HG02943 (cell line): Measurements from ENCODE around the gene EVA1B.

Source experiments
- ATAC-seq: cut with Tn5 transposase; IDR thresholded peaks from one replicate; pipeline ENCODE4 v1.9.1; 2021; ENCODE audit warnings: mild to moderate bottlenecking, low read depth, moderate library complexity; ENCODE audit not compliant: unreplicated experiment

Gene EVA1B

DNA sequence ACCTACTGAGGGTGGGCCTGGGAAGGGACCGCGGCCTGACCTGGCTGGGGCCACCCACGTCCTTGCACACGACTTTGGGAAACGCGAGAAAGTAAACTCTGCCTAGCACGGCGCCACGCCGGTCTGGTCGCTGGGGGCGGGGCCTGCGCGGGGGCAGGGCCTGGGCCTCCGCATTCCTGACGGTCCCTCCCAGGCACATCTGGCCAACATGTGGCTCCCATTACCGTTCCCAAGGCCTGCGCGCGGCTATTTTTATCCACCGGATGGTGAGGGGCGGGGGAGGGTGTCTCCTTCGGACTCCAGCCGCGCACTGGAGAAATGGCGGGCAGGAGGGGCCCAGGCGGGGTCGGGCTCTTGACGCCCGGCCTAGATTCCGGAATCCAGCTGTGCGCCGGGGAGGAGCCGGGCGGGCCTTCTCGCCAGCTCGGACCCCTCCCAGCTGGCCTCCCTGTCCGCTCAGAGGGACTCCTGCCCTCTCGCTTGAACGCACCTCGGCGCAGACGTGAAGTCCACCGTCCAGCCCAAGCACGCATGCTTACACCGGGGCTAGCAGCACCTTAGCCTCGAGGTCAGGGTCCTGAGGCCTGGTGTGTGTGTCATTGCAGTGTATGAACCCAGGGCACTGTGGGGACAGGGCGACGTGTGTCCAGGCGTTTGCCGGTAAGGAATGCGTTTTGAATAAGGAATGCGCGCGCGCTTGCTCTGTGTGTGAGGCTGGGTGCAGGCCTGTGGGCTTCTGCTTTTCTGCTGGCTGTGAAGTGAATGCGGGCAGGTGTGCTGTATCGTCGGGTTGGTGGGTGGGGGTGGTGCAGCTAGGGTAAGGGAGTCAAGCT lies 2.1 kb downstream of the EVA1B start:
- ATAC-seq: no peak

DNA sequence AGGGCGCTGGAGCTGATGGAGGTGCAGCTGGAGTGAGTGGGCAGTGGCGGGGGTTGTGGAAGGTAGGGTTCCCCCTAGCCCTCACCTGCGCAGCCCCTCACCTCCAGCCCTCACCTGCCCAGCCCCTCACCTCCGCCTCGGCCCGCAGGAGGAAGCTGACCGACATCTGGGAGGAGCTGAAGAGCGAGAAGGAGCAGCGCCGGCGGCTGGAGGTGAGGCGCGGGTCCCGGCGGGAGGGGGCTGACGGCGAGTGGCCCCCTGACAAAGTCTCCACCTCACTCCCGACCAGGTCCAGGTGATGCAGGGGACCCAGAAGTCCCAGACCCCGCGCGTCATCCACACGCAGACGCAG lies 2.7 kb downstream of the EVA1B start:
- ATAC-seq: no peak

DNA sequence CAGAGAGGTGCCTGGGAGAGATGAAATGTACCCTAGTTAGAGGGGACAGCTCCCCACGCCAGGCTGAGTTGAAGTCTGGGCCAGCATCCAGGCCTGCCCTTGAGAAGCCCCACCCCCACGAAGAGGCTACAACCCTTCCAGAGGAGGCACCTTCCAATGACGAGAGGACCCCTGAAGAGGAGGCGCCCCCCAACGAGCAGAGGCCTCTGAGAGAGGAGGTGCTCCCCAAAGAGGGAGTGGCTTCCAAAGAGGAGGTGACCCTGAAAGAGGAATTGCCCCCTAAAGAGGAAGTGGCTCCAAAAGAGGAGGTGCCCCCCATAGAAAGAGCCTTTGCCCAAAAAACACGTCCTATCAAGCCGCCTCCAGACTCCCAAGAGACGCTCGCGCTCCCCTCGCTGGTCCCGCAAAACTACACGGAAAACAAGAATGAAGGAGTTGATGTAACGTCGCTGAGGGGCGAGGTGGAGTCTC lies 3.1 kb downstream of the EVA1B start:
- ATAC-seq: no peak

- ATAC-seq: no peak
Measured at GRCh38 chr1:36309397-36309796, 14.0 kb downstream of the EVA1B start.

- no peak for ATAC-seq
Measured at GRCh38 chr1:36307601-36308330, 15.7 kb downstream of the EVA1B start.

DNA sequence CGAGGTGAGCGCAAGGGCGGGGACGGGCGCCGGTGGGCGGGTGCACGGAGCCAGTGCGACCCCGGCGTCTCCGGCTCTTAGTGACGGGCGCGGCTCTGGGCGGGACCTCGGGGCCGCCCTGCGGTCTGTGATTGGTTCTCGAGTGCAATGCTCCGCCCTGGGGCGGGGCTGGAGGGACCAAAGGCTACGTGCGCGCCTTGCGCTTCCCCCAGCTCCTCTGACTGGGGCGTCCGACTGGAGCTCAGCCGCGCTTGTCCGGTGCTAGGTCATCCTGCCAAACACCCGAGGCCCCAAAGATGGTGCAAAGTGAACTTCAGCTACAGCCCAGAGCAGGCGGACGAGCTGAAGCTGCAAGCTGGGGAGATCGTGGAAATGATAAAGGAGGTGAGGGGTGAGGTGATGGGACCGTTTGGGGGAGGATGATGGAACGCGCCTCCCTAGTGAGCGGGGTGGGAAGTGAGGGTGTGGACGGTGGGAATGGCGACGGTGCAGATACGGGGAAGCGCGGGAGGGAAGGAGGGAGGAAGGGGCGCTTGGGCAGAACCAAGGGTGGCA lies 16.5 kb downstream of the EVA1B start:
- ATAC-seq: peak; percentile 91

GRCh38 chr1:36306210-36306901 lies 17.1 kb downstream of the EVA1B start, which contains the start of gene SH3D21:
Gene SH3D21, plus strand, starts transcription at chr1:36306368. Its CDS starts 53 bp downstream, at chr1:36306421.
- ATAC-seq: peak; percentile 32

DNA sequence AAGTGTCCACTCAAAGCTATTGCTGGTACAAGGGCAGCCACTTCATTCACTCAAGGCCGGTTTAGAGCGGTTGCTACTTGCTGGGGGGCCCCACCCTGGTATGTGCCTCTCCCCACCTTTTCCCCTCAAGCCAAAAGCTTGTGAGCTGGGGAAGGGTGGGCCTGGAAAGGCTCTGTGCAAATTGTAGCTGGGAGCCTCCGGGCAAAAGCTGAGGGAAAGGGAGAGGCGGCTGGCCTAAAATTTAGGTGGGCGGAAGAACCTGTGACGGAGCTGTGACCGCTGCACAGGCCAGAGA lies 17.6 kb downstream of the EVA1B start:
- no peak for ATAC-seq

GRCh38 chr1:36304970-36305914 lies 18.2 kb downstream of the EVA1B start:
- ATAC-seq: no peak

GRCh38 chr1:36304521-36304920 lies 18.9 kb downstream of the EVA1B start:
- ATAC-seq: no peak

GRCh38 chr1:36303650-36304360 lies 19.6 kb downstream of the EVA1B start:
- no peak for ATAC-seq

- no peak for ATAC-seq
Measured at GRCh38 chr1:36303244-36303643, 20.2 kb downstream of the EVA1B start.

DNA sequence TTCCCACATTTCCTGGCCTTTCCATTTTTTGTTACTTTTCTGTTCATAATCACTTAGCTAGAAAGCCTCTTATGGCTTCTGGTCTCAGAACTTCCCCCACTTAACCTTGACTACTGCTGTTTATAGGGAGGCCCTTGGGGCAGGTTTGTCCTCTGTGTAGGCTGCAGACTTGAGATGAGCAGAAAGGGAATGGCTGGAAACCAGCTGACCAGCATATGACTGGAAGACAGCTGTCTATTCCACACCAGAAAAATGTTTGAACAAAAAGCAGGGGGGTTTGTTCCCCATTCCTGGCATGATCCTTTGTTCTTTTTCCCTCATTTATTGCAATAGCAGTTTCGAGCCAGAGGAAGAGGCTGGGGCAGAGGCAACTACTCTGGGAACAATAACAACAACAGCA lies 22.2 kb downstream of the EVA1B start:
- ATAC-seq: no peak

GRCh38 chr1:36300526-36300925 lies 22.9 kb downstream of the EVA1B start:
- ATAC-seq: no peak

- no peak for ATAC-seq
Measured at GRCh38 chr1:36298640-36299039, 24.8 kb downstream of the EVA1B start.

- ATAC-seq: no peak
Measured at GRCh38 chr1:36297062-36297461, 26.4 kb downstream of the EVA1B start.

DNA sequence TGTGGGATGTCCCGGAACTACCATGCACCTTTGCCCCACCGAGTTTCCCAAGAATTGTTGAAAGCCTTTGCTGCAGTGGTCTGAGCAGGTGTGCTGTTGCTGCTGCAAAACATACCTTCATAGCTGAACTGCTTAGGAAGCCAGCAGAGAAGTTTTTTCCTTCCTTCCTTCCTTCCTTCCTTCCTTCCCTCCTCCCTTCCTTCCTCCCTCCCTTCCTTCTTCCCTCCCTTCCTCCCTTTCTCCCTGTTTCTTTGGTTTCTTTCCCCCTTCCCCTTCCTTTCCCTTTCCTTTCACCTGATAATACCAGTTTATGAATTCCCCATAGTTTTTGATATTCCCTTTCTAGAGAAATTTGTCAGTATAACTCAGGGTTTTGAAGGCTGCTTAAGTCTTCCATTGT lies 28.1 kb downstream of the EVA1B start:
- no peak for ATAC-seq

GRCh38 chr1:36287595-36287994 lies 35.9 kb downstream of the EVA1B start:
- no peak for ATAC-seq

DNA sequence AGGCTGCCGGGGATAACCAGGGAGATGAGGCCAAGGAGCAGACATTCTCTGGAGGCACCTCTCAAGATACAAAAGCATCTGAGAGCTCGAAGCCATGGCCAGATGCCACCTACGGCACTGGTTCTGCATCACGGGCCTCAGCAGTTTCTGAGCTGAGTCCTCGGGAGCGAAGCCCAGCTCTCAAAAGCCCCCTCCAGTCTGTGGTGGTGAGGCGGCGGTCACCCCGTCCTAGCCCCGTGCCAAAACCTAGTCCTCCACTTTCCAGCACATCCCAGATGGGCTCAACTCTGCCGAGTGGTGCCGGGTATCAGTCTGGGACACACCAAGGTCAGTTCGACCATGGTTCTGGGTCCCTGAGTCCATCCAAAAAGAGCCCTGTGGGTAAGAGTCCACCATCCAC lies 36.6 kb downstream of the EVA1B start:
- ATAC-seq: no peak
